GM23248 (cell line): ENCODE measurements around the gene DENND2D.

Experiments
- EZH2 ChIP-seq: fragments of 200-600 bp; sonication (generic); IDR thresholded peaks from 2 replicates; pipeline ENCODE4 v1.6.1; 2018; ENCODE audit warnings: antibody characterized with exemption, mild to moderate bottlenecking; ENCODE audit not compliant: insufficient read depth, poor library complexity, severe bottlenecking
- EZH2phosphoT487 ChIP-seq: fragments of 200-600 bp; sonication (generic); IDR thresholded peaks from 2 replicates; pipeline ENCODE4 v1.6.1; 2018; ENCODE audit warnings: antibody characterized with exemption, moderate library complexity, mild to moderate bottlenecking, low read depth; ENCODE audit not compliant: insufficient read depth

DNA sequence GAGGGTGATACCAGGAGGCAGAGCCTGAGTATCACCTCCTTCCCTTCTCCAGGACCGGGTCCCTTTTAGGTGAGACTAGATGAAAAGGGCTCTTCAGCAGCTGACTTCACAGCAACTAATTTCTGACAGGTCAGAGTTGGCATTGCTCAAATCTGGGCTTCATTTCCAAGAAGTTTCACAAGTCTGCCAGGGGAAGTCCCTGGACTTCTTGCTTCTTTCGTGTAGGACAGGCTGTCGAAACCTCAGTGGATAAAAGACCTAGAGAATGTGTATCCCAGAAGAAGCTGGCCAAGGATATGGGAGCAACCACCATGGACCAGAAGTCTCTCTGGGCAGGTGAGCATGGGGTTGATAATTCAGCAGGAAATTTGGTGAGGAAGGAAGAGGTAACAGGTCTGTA is 27.0 kb upstream of the DENND2D start, which contains the start of gene CHI3L2:
- TF ChIP-seq EZH2phosphoT487 (no peak), EZH2 (no peak)
